ENCODE results near the gene C12orf56. TPM values are rescaled to one million over a fixed set of nuclear protein-coding genes. Genes with fewer than 3 reads are reported as not detected.

C12orf56 gene
- total and polyA plus RNA-seq, 9 of the 15 experiments (the other 6 are each of a cell fraction or from before 2014, with no cell fraction given), result 0.40 to 4.8 (median 1.2) TPM

DNA sequence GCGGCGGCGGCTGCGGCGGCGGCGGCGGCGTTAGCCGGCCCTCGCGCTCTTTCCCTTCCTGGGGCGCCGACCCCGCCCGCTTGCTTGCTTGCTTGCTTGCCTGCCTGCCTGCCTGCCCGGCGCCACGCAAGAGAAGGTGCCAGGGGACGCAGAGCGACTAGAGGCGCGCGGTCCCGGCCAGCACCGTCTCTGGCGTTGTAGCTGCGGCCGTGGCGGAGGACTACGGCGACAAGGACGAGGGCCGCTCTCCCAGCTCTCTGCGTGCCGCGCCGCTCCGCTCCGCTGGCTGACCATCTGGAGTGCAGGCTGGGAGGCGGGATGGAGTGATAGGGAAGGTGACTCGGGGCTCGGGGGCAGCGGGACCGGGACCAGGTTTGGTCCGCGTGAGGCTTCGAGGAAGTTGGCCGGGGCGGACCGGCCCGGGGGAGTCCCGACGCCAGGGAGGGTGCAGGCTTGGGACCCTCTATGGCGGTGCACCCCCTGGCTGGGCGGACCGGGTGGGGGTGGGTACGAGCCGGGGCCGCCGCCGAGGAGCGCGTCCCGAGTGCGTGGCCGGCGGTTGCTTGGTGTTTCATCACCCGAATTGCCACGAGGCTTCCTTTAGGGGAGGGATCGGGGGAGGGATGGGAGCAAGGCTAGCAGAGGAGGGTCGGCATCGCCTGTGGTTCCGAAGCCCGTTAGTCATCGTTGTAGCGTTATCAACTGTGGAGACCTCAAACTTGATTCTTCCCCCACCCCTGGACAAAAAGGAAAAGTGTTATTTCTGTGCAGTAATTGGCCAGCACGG is 14.1 kb upstream of the C12orf56 start (continued):
- TF ChIP-seq NFIX (CRISPR knock-in tag; IDR thresholded peaks at IDR 0.05; ENCODE audit: low read depth), result no peak
- no peak for TF ChIP-seq CBFA2T3 (IDR thresholded peaks at IDR 0.05)
- peak; percentile 53; the same call in 1 of the 2 replicates for TF ChIP-seq ARID1B (IDR thresholded peaks at IDR 0.05)
- TF ChIP-seq RHOXF2B (CRISPR knock-in tag; conservative IDR thresholded peaks at IDR 0.05), result no peak
- TF ChIP-seq TCF7L2 (IDR thresholded peaks at IDR 0.05; ENCODE audit: low read depth, low read length), result no peak
- TF ChIP-seq SOX6 (IDR thresholded peaks at IDR 0.05), result no peak
- TF ChIP-seq XRCC3 (IDR thresholded peaks at IDR 0.05), result no peak
- TF ChIP-seq STAT5B (CRISPR knock-in tag; IDR thresholded peaks at IDR 0.05), result no peak
- TF ChIP-seq, protein P1, sequence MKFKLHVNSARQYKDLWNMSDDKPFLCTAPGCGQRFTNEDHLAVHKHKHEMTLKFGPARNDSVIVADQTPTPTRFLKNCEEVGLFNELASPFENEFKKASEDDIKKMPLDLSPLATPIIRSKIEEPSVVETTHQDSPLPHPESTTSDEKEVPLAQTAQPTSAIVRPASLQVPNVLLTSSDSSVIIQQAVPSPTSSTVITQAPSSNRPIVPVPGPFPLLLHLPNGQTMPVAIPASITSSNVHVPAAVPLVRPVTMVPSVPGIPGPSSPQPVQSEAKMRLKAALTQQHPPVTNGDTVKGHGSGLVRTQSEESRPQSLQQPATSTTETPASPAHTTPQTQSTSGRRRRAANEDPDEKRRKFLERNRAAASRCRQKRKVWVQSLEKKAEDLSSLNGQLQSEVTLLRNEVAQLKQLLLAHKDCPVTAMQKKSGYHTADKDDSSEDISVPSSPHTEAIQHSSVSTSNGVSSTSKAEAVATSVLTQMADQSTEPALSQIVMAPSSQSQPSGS (CRISPR knock-in tag; IDR thresholded peaks at IDR 0.05), result no peak
- TF ChIP-seq RAD21 (CRISPR knock-in tag; conservative IDR thresholded peaks at IDR 0.05 in 1 of 2, IDR thresholded peaks at IDR 0.05 in 1 of 2), result no peak
- peak; percentile 29; the same call in 1 of the 2 replicates for TF ChIP-seq E2F4 (CRISPR knock-in tag; IDR thresholded peaks at IDR 0.05; ENCODE audit: low read depth)
- TF ChIP-seq MAZ (CRISPR knock-in tag; conservative IDR thresholded peaks at IDR 0.05 in 1 of 2, IDR thresholded peaks at IDR 0.05 in 1 of 2), result peak; percentile 56 to 88
- no peak for TF ChIP-seq POLR3G (IDR thresholded peaks at IDR 0.05; ENCODE audit: extremely low read depth, insufficient read length, insufficient replicate concordance)
- no peak for TF ChIP-seq ZNF75A (CRISPR knock-in tag; IDR thresholded peaks at IDR 0.05)
- TF ChIP-seq HEY1 (CRISPR knock-in tag; IDR thresholded peaks at IDR 0.05; ENCODE audit: borderline replicate concordance), result no peak
- peak; percentile 90 for TF ChIP-seq ZBTB7A (IDR thresholded peaks at IDR 0.05; ENCODE audit: borderline replicate concordance, control insufficient read depth, low read depth, low read length)
- TF ChIP-seq BHLHE40 (IDR thresholded peaks at IDR 0.05; ENCODE audit: low read length), result no peak
- no peak for TF ChIP-seq CBX2 (IDR thresholded peaks at IDR 0.05; ENCODE audit: insufficient read depth, low read length, poor library complexity, severe bottlenecking)
- TF ChIP-seq ZNF23 (CRISPR knock-in tag; IDR thresholded peaks at IDR 0.05), result no peak
- TF ChIP-seq RFX5 (IDR thresholded peaks at IDR 0.05; ENCODE audit: low read depth, low read length), result no peak
- no peak for TF ChIP-seq SMARCB1 (IDR thresholded peaks at IDR 0.05; ENCODE audit: insufficient read length, low read depth)
- TF ChIP-seq ADNP (tag; IDR thresholded peaks at IDR 0.05), result no peak
- TF ChIP-seq NFYB (IDR thresholded peaks at IDR 0.05; ENCODE audit: extremely low read depth, insufficient read length), result no peak
- peak in 2 of 3 experiments; percentile 5 to 19 for TF ChIP-seq YY1 (IDR thresholded peaks at IDR 0.05; ENCODE audit: borderline replicate concordance in 1 of 3, control insufficient read depth in 1 of 3, extremely low read depth in 1 of 3, insufficient read depth in 3 of 3, insufficient read length in 1 of 3, insufficient replicate concordance in 2 of 3, low read depth in 1 of 3, low read length in 2 of 3)
- TF ChIP-seq, protein P2, sequence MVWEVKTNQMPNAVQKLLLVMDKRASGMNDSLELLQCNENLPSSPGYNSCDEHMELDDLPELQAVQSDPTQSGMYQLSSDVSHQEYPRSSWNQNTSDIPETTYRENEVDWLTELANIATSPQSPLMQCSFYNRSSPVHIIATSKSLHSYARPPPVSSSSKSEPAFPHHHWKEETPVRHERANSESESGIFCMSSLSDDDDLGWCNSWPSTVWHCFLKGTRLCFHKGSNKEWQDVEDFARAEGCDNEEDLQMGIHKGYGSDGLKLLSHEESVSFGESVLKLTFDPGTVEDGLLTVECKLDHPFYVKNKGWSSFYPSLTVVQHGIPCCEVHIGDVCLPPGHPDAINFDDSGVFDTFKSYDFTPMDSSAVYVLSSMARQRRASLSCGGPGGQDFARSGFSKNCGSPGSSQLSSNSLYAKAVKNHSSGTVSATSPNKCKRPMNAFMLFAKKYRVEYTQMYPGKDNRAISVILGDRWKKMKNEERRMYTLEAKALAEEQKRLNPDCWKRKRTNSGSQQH (CRISPR knock-in tag; IDR thresholded peaks at IDR 0.05), result peak; percentile 59; the same call in 1 of the 2 replicates

All from K562 (cell line).